Muscle layer of duodenum (tissue), 2 donors: ENCODE results near the gene KAZALD1.

Source experiments
- H3K27ac ChIP-seq: one replicate; pipeline ENCODE4 v1.7.0; 2013; ENCODE audit warnings: mild to moderate bottlenecking, low read length
- H3K27me3 ChIP-seq: one replicate; pipeline ENCODE4 v1.7.0; 2013; ENCODE audit warnings: low read depth, mild to moderate bottlenecking, control low read depth, low read length
- H3K36me3 ChIP-seq, 2 donors: one replicate each; pipeline ENCODE4 v1.7.0; 2013; ENCODE audit warnings: low read length in 2 of 2, control low read depth in 1 of 2, mild to moderate bottlenecking in 1 of 2; ENCODE audit not compliant: insufficient read depth in 2 of 2, control insufficient read depth in 1 of 2
- H3K4me1 ChIP-seq, 2 donors: one replicate each; pipeline ENCODE4 v1.7.0; 2013; ENCODE audit warnings: low read length in 2 of 2, mild to moderate bottlenecking in 2 of 2, control low read depth in 1 of 2, moderate library complexity in 1 of 2; ENCODE audit not compliant: insufficient read depth in 2 of 2, control insufficient read depth in 1 of 2
- H3K4me3 ChIP-seq, 2 donors: one replicate each; pipeline ENCODE4 v1.7.0; 2013; ENCODE audit warnings: low read length in 2 of 2, low read depth in 1 of 2, mild to moderate bottlenecking in 1 of 2
- H3K9me3 ChIP-seq, 2 donors: one replicate each; pipeline ENCODE4 v1.7.0; 2013; ENCODE audit warnings: low read length in 2 of 2, control low read depth in 1 of 2, mild to moderate bottlenecking in 1 of 2; ENCODE audit not compliant: control insufficient read depth in 1 of 2
- donor health status: healthy.

KAZALD1 gene

DNA sequence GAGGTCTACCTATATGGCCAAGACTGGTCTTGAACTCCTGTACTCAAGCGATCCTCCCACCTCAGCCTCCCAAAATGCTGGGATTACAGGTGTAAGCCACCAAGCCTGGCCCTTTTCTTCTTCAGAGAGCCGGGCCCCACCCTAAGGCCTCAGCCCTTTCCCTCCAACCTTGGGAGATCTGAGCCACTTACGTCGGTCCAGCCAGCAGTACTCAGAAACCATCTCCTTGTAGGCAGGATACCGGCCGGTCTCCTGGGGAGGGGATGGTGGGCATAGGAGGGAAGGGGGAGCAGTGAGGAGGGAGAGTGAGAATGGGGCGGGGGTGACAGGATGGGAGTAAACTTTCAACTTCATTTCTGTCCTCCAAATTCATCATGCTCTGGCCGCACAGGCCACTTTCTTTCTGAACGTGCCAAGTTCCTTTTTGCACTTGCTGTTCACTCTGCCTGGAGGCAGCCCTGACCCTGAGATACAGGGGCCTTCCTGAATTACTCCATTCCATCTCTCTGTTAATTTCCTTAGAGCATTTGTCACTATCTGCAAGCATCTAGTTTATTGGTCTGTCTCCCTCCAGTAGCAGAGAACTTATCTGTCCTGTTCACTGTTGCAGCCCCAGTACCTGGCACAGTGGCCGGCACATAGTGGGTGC, 41.2 kb upstream of the KAZALD1 start:
- peaks cover 0 to 5% of the 10 kb centered on the region in 2 donors for H3K4me1 ChIP-seq
- no peak overlapping the region for H3K27ac ChIP-seq
- no peaks in the 10 kb centered on the region for H3K27me3 ChIP-seq

DNA sequence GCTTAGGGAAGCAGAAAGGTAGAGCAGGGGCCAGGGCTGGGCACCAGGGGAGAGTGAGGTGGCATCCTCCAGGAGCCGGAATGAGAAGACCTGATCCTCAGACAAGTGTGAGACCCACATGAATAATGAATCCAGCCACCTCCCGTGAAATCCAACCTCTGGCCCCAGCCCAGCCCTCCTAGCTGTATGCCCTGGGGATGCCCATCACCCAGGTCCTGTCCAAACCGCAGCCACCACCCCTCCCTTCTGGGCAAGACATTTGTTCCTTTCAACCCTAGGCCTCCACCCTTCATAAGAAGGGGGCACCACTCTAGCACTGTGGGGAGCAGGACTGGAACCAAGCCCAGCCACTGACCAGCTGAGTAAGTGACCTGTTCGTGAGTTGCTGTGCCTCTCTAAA, 40.5 kb upstream of the KAZALD1 start:
- Histone ChIP-seq H3K4me1 (peaks cover 0 to 5% of the 10 kb centered on the region in 2 donors), H3K4me3 (no peak overlapping the region), H3K27me3 (no peaks in the 10 kb centered on the region), H3K36me3 (no peaks in the 10 kb centered on the region), H3K9me3 (no peaks in the 10 kb centered on the region), H3K27ac (no peak overlapping the region)

More for the DNA sequence above, 41.2 kb upstream of the KAZALD1 start:
- Histone ChIP-seq H3K4me3 (no peak overlapping the region), H3K36me3 (no peaks in the 10 kb centered on the region), H3K9me3 (no peaks in the 10 kb centered on the region)

- peaks cover 0 to 5% of the 10 kb centered on the region in 2 donors for H3K4me1 ChIP-seq
- H3K27me3 ChIP-seq, result no peaks in the 10 kb centered on the region
- H3K27ac ChIP-seq, result no peak overlapping the region
- H3K9me3 ChIP-seq, result no peaks in the 10 kb centered on the region
- no peak overlapping the region for H3K4me3 ChIP-seq
- H3K36me3 ChIP-seq, result no peaks in the 10 kb centered on the region
Measured at GRCh38 chr10:101021692-101022251, 40.0 kb upstream of the KAZALD1 start.

GRCh38 chr10:101022967-101023705, 38.7 kb upstream of the KAZALD1 start:
- Histone ChIP-seq H3K27me3 (no peaks in the 10 kb centered on the region), H3K27ac (no peak overlapping the region), H3K4me3 (no peak overlapping the region), H3K9me3 (no peaks in the 10 kb centered on the region), H3K36me3 (no peaks in the 10 kb centered on the region), H3K4me1 (peaks cover 0 to 5% of the 10 kb centered on the region in 2 donors)

- no peak overlapping the region for H3K4me3 ChIP-seq
- H3K27me3 ChIP-seq, result peaks cover 5% of the 10 kb centered on the region
- peaks cover 0 to 9% of the 10 kb centered on the region in 2 donors for H3K4me1 ChIP-seq
- no peaks in the 10 kb centered on the region for H3K9me3 ChIP-seq
- H3K36me3 ChIP-seq, result peaks cover 0 to 4% of the 10 kb centered on the region in 2 donors
- no peak overlapping the region for H3K27ac ChIP-seq
Measured at GRCh38 chr10:101027106-101027720, 34.6 kb upstream of the KAZALD1 start.

- H3K9me3 ChIP-seq, result no peaks in the 10 kb centered on the region
- peaks cover 0 to 4% of the 10 kb centered on the region in 2 donors for H3K36me3 ChIP-seq
- H3K4me1 ChIP-seq, result peaks cover 0 to 18% of the 10 kb centered on the region in 2 donors
- H3K27ac ChIP-seq, result no peak overlapping the region
- H3K27me3 ChIP-seq, result peaks cover 5% of the 10 kb centered on the region
- no peak overlapping the region for H3K4me3 ChIP-seq
Measured at GRCh38 chr10:101028446-101029337, 33.1 kb upstream of the KAZALD1 start.

DNA sequence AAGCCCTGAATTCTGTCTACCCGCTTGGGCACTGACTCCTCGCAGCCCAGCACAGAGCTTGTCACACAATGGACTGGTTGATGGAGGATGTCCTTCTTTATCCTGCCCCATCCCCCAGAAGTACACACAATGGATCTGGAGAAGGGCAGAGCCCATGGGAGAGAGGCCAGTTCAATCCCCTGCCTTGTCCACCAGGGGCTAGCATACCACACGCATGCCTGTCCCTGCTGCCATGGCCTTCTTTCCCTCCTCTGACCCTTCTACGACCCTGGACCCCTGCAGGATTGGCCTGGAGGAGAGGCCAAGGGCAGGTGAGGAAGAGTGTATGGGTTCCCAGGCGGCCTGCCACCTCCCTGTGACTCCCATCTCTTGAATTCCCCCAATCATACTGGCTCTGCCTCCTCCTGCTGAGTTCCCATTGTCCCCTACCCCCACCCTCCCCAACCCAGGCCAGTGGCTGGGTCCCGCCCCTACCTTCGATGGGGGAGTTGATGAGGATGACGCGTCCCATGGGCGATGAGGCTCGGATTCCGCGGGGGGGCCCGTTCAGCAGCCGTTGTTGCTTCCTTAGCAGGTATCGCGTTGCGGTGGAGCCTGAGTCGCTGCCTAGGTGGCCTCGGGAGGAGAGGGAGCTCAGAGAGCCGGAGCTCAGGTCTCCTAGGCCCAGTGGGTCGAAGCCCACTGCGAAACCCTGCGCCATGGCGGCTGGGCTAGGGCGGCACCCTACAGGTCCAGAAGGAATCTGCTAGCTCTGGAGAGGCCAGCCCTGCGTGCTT, 32.1 kb upstream of the KAZALD1 start:
- Histone ChIP-seq H3K9me3 (no peaks in the 10 kb centered on the region), H3K27me3 (peaks cover 5% of the 10 kb centered on the region), H3K36me3 (peaks cover under 1 to 4% of the 10 kb centered on the region in 2 donors), H3K4me1 (peaks cover 0 to 18% of the 10 kb centered on the region in 2 donors), H3K27ac (no peak overlapping the region), H3K4me3 (no peak overlapping the region)

- Histone ChIP-seq H3K27ac (peak overlapping the region; percentile 92), H3K9me3 (no peaks in the 10 kb centered on the region), H3K4me3 (peak overlapping the region; percentile 85 to 88), H3K4me1 (peaks cover 0 to 18% of the 10 kb centered on the region in 2 donors), H3K36me3 (peaks cover 9 to 13% of the 10 kb centered on the region in 2 donors), H3K27me3 (peaks cover 5% of the 10 kb centered on the region)
Measured at GRCh38 chr10:101030496-101031127, 31.2 kb upstream of the KAZALD1 start.

DNA sequence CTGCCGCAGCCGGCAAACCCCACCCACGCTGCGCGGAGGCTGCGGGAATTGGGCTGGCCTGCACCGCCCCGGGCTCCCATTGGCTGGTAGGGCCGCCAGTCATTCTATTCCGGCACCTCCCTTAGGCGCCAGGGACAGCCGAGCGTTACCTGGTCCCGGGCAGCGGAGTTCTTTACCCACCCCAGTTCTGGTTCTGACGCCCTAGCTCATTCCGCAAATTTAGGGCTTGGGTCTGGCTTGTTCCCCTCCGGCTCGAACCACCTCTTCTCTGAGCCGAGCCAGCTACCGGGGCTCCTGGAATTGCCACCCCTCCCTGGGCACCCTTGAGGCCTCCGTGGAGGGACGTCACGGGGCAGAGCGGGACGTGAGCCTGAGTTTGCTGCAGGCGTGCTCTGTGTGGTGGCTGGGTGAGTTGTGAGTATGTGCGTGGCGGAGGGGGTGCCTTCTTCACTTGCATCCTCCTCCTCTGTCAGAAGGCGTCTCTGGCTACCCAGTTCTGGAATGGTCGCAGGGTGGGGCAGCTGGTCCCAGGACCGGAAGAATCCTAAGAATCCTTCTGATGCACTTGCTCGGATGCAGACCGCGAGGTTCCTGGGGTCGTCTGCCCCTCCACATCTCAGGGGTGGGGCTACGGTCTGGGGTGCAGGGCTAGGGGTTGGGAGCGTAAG, 30.5 kb upstream of the KAZALD1 start, which contains the start of the genes PDZD7 and SFXN3:
PDZD7 (minus strand) TSS at position 2 of the 668 bp plus-strand sequence. CDS start 910 bp downstream, outside the sequence.
SFXN3 (plus strand) TSS at position 107 of the 668 bp plus-strand sequence. CDS start 3,461 bp downstream, outside the sequence.
- Histone ChIP-seq H3K27ac (peak within 1 kb of the TSS; percentile 92), H3K4me1 (peaks cover 0 to 18% of the 10 kb centered on the region in 2 donors), H3K4me3 (peak within 1 kb of the TSS; percentile 85 to 88)

More for the DNA sequence above, 30.5 kb upstream of the KAZALD1 start, which contains the start of the genes PDZD7 and SFXN3:
- H3K27me3 ChIP-seq, result peaks cover 5% of the 10 kb centered on the region
- H3K36me3 ChIP-seq, result peaks cover 16 to 20% of the 10 kb centered on the region in 2 donors
- H3K9me3 ChIP-seq, result no peaks in the 10 kb centered on the region
